ENCODE data around the gene CILP2.

CILP2 gene

GRCh38 chr19:19504754-19505668 is 33.1 kb upstream of the CILP2 start:
- H3K27me3 Mint-ChIP-seq (ENCODE audit: low read depth) = peaks cover 3% of the 10 kb centered on the region
- H3K4me1 Mint-ChIP-seq = no peaks in the 10 kb centered on the region
- no peak overlapping the region for H3K27ac Mint-ChIP-seq
- no peak overlapping the region for H3K4me3 Mint-ChIP-seq
- peaks cover 58% of the 10 kb centered on the region for H3K36me3 Mint-ChIP-seq (ENCODE audit: low read depth)
- H3K9me3 Mint-ChIP-seq = no peaks in the 10 kb centered on the region
- TF ChIP-seq, protein P1, sequence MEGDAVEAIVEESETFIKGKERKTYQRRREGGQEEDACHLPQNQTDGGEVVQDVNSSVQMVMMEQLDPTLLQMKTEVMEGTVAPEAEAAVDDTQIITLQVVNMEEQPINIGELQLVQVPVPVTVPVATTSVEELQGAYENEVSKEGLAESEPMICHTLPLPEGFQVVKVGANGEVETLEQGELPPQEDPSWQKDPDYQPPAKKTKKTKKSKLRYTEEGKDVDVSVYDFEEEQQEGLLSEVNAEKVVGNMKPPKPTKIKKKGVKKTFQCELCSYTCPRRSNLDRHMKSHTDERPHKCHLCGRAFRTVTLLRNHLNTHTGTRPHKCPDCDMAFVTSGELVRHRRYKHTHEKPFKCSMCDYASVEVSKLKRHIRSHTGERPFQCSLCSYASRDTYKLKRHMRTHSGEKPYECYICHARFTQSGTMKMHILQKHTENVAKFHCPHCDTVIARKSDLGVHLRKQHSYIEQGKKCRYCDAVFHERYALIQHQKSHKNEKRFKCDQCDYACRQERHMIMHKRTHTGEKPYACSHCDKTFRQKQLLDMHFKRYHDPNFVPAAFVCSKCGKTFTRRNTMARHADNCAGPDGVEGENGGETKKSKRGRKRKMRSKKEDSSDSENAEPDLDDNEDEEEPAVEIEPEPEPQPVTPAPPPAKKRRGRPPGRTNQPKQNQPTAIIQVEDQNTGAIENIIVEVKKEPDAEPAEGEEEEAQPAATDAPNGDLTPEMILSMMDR (IDR thresholded peaks at IDR 0.05; ENCODE audit: unreplicated experiment in 3 of 3) = no peak

GRCh38 chr19:19505669-19506326 is 32.3 kb upstream of the CILP2 start:
- no peak overlapping the region for H3K4me3 Mint-ChIP-seq
- H3K27ac Mint-ChIP-seq = no peak overlapping the region
- H3K36me3 Mint-ChIP-seq (ENCODE audit: low read depth) = peaks cover 58% of the 10 kb centered on the region
- TF ChIP-seq, protein P1 (IDR thresholded peaks at IDR 0.05; ENCODE audit: unreplicated experiment in 3 of 3) = no peak
- H3K9me3 Mint-ChIP-seq = no peaks in the 10 kb centered on the region
- H3K27me3 Mint-ChIP-seq (ENCODE audit: low read depth) = peaks cover 3% of the 10 kb centered on the region
- no peaks in the 10 kb centered on the region for H3K4me1 Mint-ChIP-seq

DNA sequence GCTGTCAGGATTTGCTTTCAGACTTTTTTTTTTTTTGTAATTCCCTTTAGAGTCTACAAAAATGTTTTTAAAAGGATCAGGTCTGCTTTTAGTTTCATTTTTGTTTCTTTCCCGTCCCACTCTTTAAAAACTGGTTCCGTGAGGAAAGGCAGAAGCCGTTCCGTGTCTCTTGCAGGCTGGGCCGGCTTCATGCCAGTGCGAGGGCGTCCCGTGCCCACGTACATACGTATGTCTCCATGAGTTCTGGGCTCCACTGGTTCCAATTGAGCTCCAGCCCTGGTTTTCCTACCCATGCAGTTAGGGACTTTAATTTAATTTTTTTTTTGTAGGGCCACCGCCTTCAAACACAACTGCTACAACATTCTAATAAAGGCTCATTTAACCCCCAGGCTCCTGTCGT is 31.5 kb upstream of the CILP2 start:
- Mint-ChIP-seq H3K36me3 (ENCODE audit: low read depth) (peaks cover 55% of the 10 kb centered on the region), H3K27me3 (ENCODE audit: low read depth) (peaks cover 3% of the 10 kb centered on the region), H3K9me3 (no peaks in the 10 kb centered on the region), H3K4me3 (no peak overlapping the region), H3K4me1 (no peaks in the 10 kb centered on the region), H3K27ac (no peak overlapping the region)
- TF ChIP-seq, protein P1 (IDR thresholded peaks at IDR 0.05; ENCODE audit: unreplicated experiment in 3 of 3) = no peak

DNA sequence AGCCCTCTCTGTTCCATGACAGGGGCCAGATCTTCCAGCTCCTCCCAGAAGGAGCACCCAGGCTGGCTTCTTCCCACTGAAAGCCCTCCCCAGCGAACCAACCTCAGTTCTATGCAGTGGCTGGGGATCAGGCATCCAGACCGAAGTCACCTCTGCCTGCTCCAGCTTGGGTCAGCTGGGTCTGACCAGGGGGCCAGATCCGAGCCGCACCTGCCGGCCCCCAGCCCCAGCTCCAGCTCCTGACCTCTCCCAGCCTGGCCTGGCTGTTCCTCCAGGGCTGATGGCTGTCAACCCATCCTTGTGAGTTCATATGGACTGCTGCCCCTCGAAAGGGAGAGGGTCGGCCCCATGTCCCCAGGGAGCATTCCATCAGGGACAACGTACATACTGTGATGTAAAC is 30.7 kb upstream of the CILP2 start:
- Mint-ChIP-seq H3K27ac (no peak overlapping the region), H3K27me3 (ENCODE audit: low read depth) (no peaks in the 10 kb centered on the region), H3K36me3 (ENCODE audit: low read depth) (peaks cover 47% of the 10 kb centered on the region), H3K4me3 (no peak overlapping the region), H3K9me3 (no peaks in the 10 kb centered on the region), H3K4me1 (no peaks in the 10 kb centered on the region)
- TF ChIP-seq, protein P1 (IDR thresholded peaks at IDR 0.05; ENCODE audit: unreplicated experiment in 3 of 3) = no peak

DNA sequence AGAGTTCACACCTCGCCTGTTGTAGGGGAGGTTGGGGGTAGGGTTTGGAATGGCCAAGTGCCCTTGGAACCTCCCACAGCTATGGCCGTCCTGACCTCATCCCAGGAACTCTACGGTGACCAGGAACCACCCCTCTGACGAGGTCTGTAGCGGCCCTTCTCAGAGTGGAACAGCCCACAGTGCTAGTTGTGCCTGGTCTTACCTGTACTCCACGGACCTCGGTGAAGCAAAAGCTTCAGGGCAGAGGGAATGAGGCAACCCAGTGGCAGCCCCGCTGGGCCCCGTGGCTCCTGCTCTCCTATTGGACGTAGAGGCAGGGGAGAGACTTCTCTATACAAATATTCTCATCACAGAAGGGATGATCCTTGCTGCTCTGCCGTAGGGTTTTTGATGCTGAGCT is 29.8 kb upstream of the CILP2 start:
- Mint-ChIP-seq H3K27me3 (ENCODE audit: low read depth) (no peaks in the 10 kb centered on the region), H3K9me3 (no peaks in the 10 kb centered on the region), H3K4me3 (no peak overlapping the region), H3K4me1 (no peaks in the 10 kb centered on the region), H3K36me3 (ENCODE audit: low read depth) (peaks cover 38% of the 10 kb centered on the region), H3K27ac (no peak overlapping the region)
- TF ChIP-seq, protein P1 (IDR thresholded peaks at IDR 0.05; ENCODE audit: unreplicated experiment in 3 of 3) = no peak
